GM18511 (cell line): ENCODE data around the gene KRT39.

Experiments
- ATAC-seq: cut with Tn5 transposase; IDR thresholded peaks from one replicate; pipeline ENCODE4 v1.9.1; 2021; ENCODE audit warnings: mild to moderate bottlenecking, moderate library complexity; ENCODE audit not compliant: unreplicated experiment

The KRT39 gene

GRCh38 chr17:40981115-40981514, 14.4 kb upstream of the KRT39 start:
- ATAC-seq = no peak

GRCh38 chr17:40980596-40980995, 13.8 kb upstream of the KRT39 start:
- no peak for ATAC-seq

- ATAC-seq = no peak
Measured at GRCh38 chr17:40980117-40980516, 13.4 kb upstream of the KRT39 start.

GRCh38 chr17:40978575-40979151, 11.9 kb upstream of the KRT39 start:
- no peak for ATAC-seq

- no peak for ATAC-seq
Measured at GRCh38 chr17:40975516-40975915, 8.8 kb upstream of the KRT39 start.

- no peak for ATAC-seq
Measured at GRCh38 chr17:40974366-40974765, 7.6 kb upstream of the KRT39 start.

GRCh38 chr17:40967582-40967981, 834 bp upstream of the KRT39 start:
- ATAC-seq = no peak

GRCh38 chr17:40963838-40964237, 2.9 kb downstream of the KRT39 start:
- no peak for ATAC-seq

GRCh38 chr17:40962059-40962561, 4.6 kb downstream of the KRT39 start:
- no peak for ATAC-seq

GRCh38 chr17:40961591-40961990, 5.2 kb downstream of the KRT39 start:
- no peak for ATAC-seq

- no peak for ATAC-seq
Measured at GRCh38 chr17:40960144-40960543, 6.6 kb downstream of the KRT39 start.

- ATAC-seq = no peak
Measured at GRCh38 chr17:40958086-40958953, 8.4 kb downstream of the KRT39 start.

GRCh38 chr17:40956401-40957254, 10.1 kb downstream of the KRT39 start:
- ATAC-seq = no peak

GRCh38 chr17:40953881-40954280, 12.9 kb downstream of the KRT39 start:
- no peak for ATAC-seq

GRCh38 chr17:40952661-40953060, 14.1 kb downstream of the KRT39 start:
- ATAC-seq = no peak

- no peak for ATAC-seq
Measured at GRCh38 chr17:40952154-40952553, 14.6 kb downstream of the KRT39 start.

GRCh38 chr17:40951011-40951622, 15.6 kb downstream of the KRT39 start:
- ATAC-seq = no peak

GRCh38 chr17:40950176-40950575, 16.6 kb downstream of the KRT39 start:
- no peak for ATAC-seq

GRCh38 chr17:40949418-40949817, 17.3 kb downstream of the KRT39 start:
- no peak for ATAC-seq

- ATAC-seq = no peak
Measured at GRCh38 chr17:40947929-40948328, 18.8 kb downstream of the KRT39 start.

GRCh38 chr17:40945414-40945813, 21.3 kb downstream of the KRT39 start:
- no peak for ATAC-seq
